HepG2 (cell line): ENCODE data around the gene PWP1. TPM values are rescaled to one million over a fixed set of nuclear protein-coding genes. Genes with fewer than 3 reads are reported as not detected.

Experiments used
- ATAC-seq: fragments of 200-7000 bp; cut with Tn5 transposase; 3 replicates; pipeline ENCODE4 v1.9.1; 2020; ENCODE audit warnings: mild to moderate bottlenecking, moderate library complexity
- BruUV-seq: library from RNA; stranded (reverse); fragments of 400-500 nt; replicated peaks from 2 replicates; lab custom pipeline; 2021; lab: Mats Ljungman, UMichigan
- CTCF ChIA-PET: fragments of 300-600 bp; formaldehyde crosslinking; extraction: SDS; loops from one replicate; lab custom pipeline; 2021; ENCODE audit warnings: low total read pairs, inconsistent platforms, low intra/inter-chr PET ratio; lab: Yijun Ruan, JAX
- POLR2A ChIA-PET: fragments of 350-600 bp; sonication (Branson Sonifier 250); formaldehyde crosslinking; loops from one replicate; lab custom pipeline; 2020; ENCODE audit warnings: antibody characterized with exemption, inconsistent platforms; lab: Yijun Ruan, JAX
- DNase-seq: peaks from one replicate; pipeline ENCODE4 v3.0.0-alpha.2; 2015; ENCODE audit warnings: low spot score
- FAIRE-seq: peaks from 3 replicates; lab custom pipeline; 2011; peaks lifted over from hg19 to GRCh38; lab: Jason Lieb, UNC
- H2AFZ ChIP-seq: one replicate; pipeline ENCODE4 v1.6.1; 2011; ENCODE audit warnings: low read length, inconsistent platforms
- H3K27ac ChIP-seq: fragments of 300-600 bp; 3 replicates; pipeline ENCODE4 v1.8.0; 2011; ENCODE audit warnings: mixed run types, mild to moderate bottlenecking, mixed read lengths, low read length, inconsistent platforms; ENCODE audit not compliant: insufficient read depth; ENCODE audit errors: extremely low read length
- H3K27me3 ChIP-seq, 2 experiments: fragments of 200-600 bp in 1 of 2; 2 replicates in 1 of 2; 3 replicates in 1 of 2; pipeline versions ENCODE4 v1.6.0 to v1.8.0; 2011; ENCODE audit warnings: low read length in 2 of 2, mild to moderate bottlenecking in 2 of 2, moderate library complexity in 2 of 2, inconsistent platforms in 1 of 2; ENCODE audit not compliant: insufficient read depth in 2 of 2, control insufficient read depth in 1 of 2
- H3K36me3 ChIP-seq, 2 experiments: fragments of 200-600 bp in 1 of 2; replicated peaks in 1 of 2; 2 replicates in 1 of 2; 3 replicates in 1 of 2; pipeline versions ENCODE4 v1.5.1 to v1.8.0; 2011; ENCODE audit warnings: low read length in 2 of 2, inconsistent platforms in 1 of 2; ENCODE audit not compliant: insufficient read depth in 2 of 2, control insufficient read depth in 1 of 2
- H3K4me1 ChIP-seq: 2 replicates; pipeline ENCODE4 v1.5.1; 2012; ENCODE audit warnings: low read length, inconsistent platforms; ENCODE audit not compliant: insufficient read depth
- H3K4me2 ChIP-seq: 2 replicates; pipeline ENCODE4 v1.6.0; 2011; ENCODE audit warnings: low read depth, low read length, inconsistent platforms
- H3K4me3 ChIP-seq, 3 experiments: fragments of 200-600 bp in 1 of 3; sonication (generic), shearing (Covaris generic) in 1 of 3; replicated peaks in 1 of 3; 2 replicates each; pipeline ENCODE4 v1.5.1; 2011 to 2016; ENCODE audit warnings: low read length in 3 of 3, inconsistent platforms in 2 of 3, low read depth in 2 of 3, mild to moderate bottlenecking in 2 of 3, control low read depth in 1 of 3, mixed read lengths in 1 of 3; ENCODE audit not compliant: insufficient read depth in 1 of 3
- H3K79me2 ChIP-seq: one replicate; pipeline ENCODE4 v1.6.1; 2011; ENCODE audit warnings: low read length, inconsistent platforms; ENCODE audit not compliant: insufficient read depth
- H3K9ac ChIP-seq: 2 replicates; pipeline ENCODE4 v1.6.0; 2011; ENCODE audit warnings: mild to moderate bottlenecking, low read depth, low read length, inconsistent platforms; ENCODE audit not compliant: insufficient read depth
- H3K9me3 ChIP-seq: 2 replicates; pipeline ENCODE4 v1.5.1; 2012; ENCODE audit warnings: mild to moderate bottlenecking, low read length
- H4K20me1 ChIP-seq: 2 replicates; pipeline ENCODE4 v1.6.0; 2011; ENCODE audit warnings: inconsistent platforms, mild to moderate bottlenecking, low read length, moderate library complexity; ENCODE audit not compliant: insufficient read depth
- ATF7 ChIP-seq, 2 experiments: fragments of 450-650 bp in 1 of 2; sonication (generic) in 1 of 2; formaldehyde crosslinking in 1 of 2; IDR thresholded peaks; 2 replicates each; pipeline versions ENCODE4 v1.4.0 to v1.6.1; 2016 to 2020; ENCODE audit warnings: antibody characterized with exemption in 1 of 2, mild to moderate bottlenecking in 1 of 2, missing genetic modification reagents in 1 of 2
- NFE2L1 ChIP-seq: sonication (generic); formaldehyde crosslinking; IDR thresholded peaks from 2 replicates; pipeline ENCODE4 v1.4.0; 2020; ENCODE audit warnings: missing genetic modification reagents, mild to moderate bottlenecking, borderline replicate concordance
- ZBTB33 ChIP-seq: sonication (generic); formaldehyde crosslinking; IDR thresholded peaks from 2 replicates; pipeline ENCODE4 v1.4.0; 2020; ENCODE audit warnings: missing genetic modification reagents
- WGBS: methylation state at CpG from one replicate; pipeline ENCODE4 v1.1.6; 2017; ENCODE audit warnings: low lambda C conversion rate; 5-methylcytosine and 5-hydroxymethylcytosine counted together
- in situ Hi-C: cut with HindIII; loops from 2 replicates; pipeline ENCODE4 v1.10.0; 2017; ENCODE audit warnings: low pct_unique_long_range_greater_than_20kb; ENCODE audit not compliant: extremely low pct_ligation_motif_present
- intact Hi-C: fragments of 100-400 bp; cut with micrococcal nuclease; formaldehyde crosslinking; loops from one replicate; pipeline ENCODE4 v1.10.0; 2022; ENCODE audit not compliant: unreplicated experiment
- polyA plus RNA-seq, 8 experiments: library from polyadenylated mRNA; depleted of rRNA in 3 of 8; stranded (reverse) in 7 of 8; unstranded in 1 of 8; fragments of >200 nt; fragmentation: Illumina TruSeq in 4 of 8; extraction: Trizol in 4 of 8; gene quantifications; 2 replicates each; pipeline versions ENCODE4 v1.2.1 to v1.2.3, GENCODE V29; 2011 to 2016; ENCODE audit warnings: low read depth in 4 of 8, missing spikeins in 1 of 8, mixed read lengths in 1 of 8; ENCODE audit not compliant: insufficient read depth in 1 of 8
- total RNA-seq, 5 experiments: library from RNA; depleted of rRNA; stranded (reverse); fragments of >200 nt; fragmentation: Illumina TruSeq; extraction: Trizol; gene quantifications; 2 replicates each; pipeline ENCODE4 v1.2.3, GENCODE V29; 2016; ENCODE audit warnings: low read depth in 1 of 5

Gene PWP1
- total and polyA plus RNA-seq, 2 of the 13 experiments (the other 11 are each of a cell fraction or from before 2014, with no cell fraction given), result 65.9 to 70.2 TPM

GRCh38 chr12:107670999-107671643 is 14.5 kb upstream of the PWP1 start (continued):
- TF ChIP-seq ZBTB33 (CRISPR knock-in tag), result peak; percentile 24; the same call in 1 of the 2 replicates
- TF ChIP-seq, all 625 proteins: peak for 46

- no TSS peak for BruUV-seq
- DNase-seq (no peak), FAIRE-seq (no peak), ATAC-seq (no peak)
- Histone ChIP-seq H3K79me2 (no peaks in the 10 kb centered on the region), H3K9ac (no peak overlapping the region), H3K36me3 (no peaks in the 10 kb centered on the region), H3K27me3 (peaks cover 0 to 35% of the 10 kb centered on the region in 2 experiments; a peak in 3 of 5 replicates), H3K4me2 (no peak overlapping the region; the same call in 1 of the 2 replicates), H2AFZ (no peak overlapping the region), H3K4me3 (no peak overlapping the region), H3K27ac (no peak overlapping the region), H3K4me1 (peaks cover 26% of the 10 kb centered on the region), H3K9me3 (no peaks in the 10 kb centered on the region), H4K20me1 (no peaks in the 10 kb centered on the region)
- TF ChIP-seq NFE2L1 (CRISPR knock-in tag) (no peak), ATF7 (IDR thresholded peaks at IDR 0.05) (peak; percentile 44), ATF7 (CRISPR knock-in tag; IDR thresholded peaks at IDR 0.05) (no peak)
- CTCF ChIA-PET, result interaction anchor here (2.0 kb wide), 1 partner anchor 207 kb away, joined by 16 read pairs; no protein-coding TSS in a partner anchor
- intact Hi-C loops, result no loop called here
- POLR2A ChIA-PET, result no interaction called here
- in situ Hi-C loops, result loop anchor here (5.0 kb wide), 1 partner anchor 205 kb away; no protein-coding TSS in a partner anchor
- 28% methylated on average over 6 of the region's 6 CpGs for WGBS
Measured at GRCh38 chr12:107677671-107678070, 7.9 kb upstream of the PWP1 start.
